ENCODE data around the gene JPH2. TPM values are rescaled to one million over a fixed set of nuclear protein-coding genes. Genes with fewer than 3 reads are reported as not detected.
"Not testable (repeated sequence)": the region's sequence is repeated elsewhere in the genome, so short reads cannot be mapped to it uniquely, and the experiment has no call there.

JPH2 gene
- total and polyA plus RNA-seq, 10 of the 15 experiments (the other 5 are each of a cell fraction or from before 2014, with no cell fraction given): 0.16 TPM; not detected in 9

DNA sequence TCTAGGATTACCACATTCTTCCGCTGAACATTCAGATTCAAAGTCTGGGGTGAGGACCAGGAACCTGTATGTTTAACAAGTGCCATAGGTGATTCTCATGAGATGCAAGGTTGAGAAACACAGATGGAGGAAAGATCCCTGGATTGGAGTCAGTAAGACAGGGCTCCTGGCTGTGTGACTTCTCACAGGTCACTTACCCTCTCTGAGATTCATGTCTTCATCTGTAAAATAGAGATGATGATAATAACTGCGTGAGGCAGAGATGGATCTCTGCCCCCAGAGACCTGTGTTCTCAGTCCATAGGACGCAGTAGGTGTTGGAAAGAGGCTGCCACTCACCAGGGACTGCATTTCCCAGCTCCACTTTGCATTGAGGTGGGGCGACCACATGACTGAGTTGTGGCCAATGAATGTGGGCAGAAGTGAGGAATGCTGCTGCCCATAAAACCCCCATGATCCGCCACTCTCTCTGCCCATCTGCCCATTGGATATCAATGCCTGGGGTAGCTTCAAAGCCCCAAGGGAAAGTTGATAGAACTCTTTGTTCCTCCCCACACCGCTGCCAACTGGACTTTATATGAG lies 46.5 kb upstream of the JPH2 start:
- Histone ChIP-seq H3K4me1 (ENCODE audit: control insufficient read depth, insufficient read depth, low read length) (no peaks in the 10 kb centered on the region), H3K9me3 (replicated peaks; ENCODE audit: control insufficient read depth, insufficient read depth, low read length) (no peaks in the 10 kb centered on the region), H3K27me3 (replicated peaks in 1 of 2; ENCODE audit: control insufficient read depth in 2 of 2, insufficient read depth in 2 of 2, low read length in 1 of 2) (no peaks in the 10 kb centered on the region; a peak in 1 of 4 replicates), H3K9ac (ENCODE audit: control insufficient read depth, insufficient read depth, low read length) (no peak overlapping the region), H3K79me2 (ENCODE audit: control insufficient read depth, insufficient read depth, low read length) (no peaks in the 10 kb centered on the region), H3K4me2 (ENCODE audit: control insufficient read depth, insufficient read depth) (no peak overlapping the region), H3K36me3 (ENCODE audit: control insufficient read depth in 2 of 2, insufficient read depth in 2 of 2, low read length in 1 of 2) (no peaks in the 10 kb centered on the region), H2AFZ (ENCODE audit: control insufficient read depth, low read depth, low read length) (no peak overlapping the region), H3K4me3 (no peak overlapping the region), H3K27ac (ENCODE audit: control insufficient read depth, insufficient read depth) (no peak overlapping the region), H4K20me1 (ENCODE audit: control insufficient read depth, insufficient read depth) (no peaks in the 10 kb centered on the region)
- RAD21 ChIA-PET (ENCODE audit: unreplicated experiment): no interaction called here
- no TSS peak for BruUV-seq (replicated peaks)
- in situ Hi-C loops (cut with MboI) (no loop called here), intact Hi-C loops (cut with micrococcal nuclease; ENCODE audit: unreplicated experiment) (no loop called here)
- 37% methylated on average over 6 of the region's 6 CpGs for WGBS (ENCODE audit: insufficient coverage, insufficient replicate concordance, low lambda C conversion rate, missing lambda C conversion rate)
- POLR2A ChIA-PET: no interaction called here
- TF ChIP-seq RFX5 (IDR thresholded peaks at IDR 0.05; ENCODE audit: low read depth, low read length) (no peak), DPF2 (IDR thresholded peaks at IDR 0.05) (no peak), FOS (IDR thresholded peaks at IDR 0.05; ENCODE audit: borderline replicate concordance, extremely low read depth, insufficient read length) (no peak)
- TF ChIP-seq, protein P1, sequence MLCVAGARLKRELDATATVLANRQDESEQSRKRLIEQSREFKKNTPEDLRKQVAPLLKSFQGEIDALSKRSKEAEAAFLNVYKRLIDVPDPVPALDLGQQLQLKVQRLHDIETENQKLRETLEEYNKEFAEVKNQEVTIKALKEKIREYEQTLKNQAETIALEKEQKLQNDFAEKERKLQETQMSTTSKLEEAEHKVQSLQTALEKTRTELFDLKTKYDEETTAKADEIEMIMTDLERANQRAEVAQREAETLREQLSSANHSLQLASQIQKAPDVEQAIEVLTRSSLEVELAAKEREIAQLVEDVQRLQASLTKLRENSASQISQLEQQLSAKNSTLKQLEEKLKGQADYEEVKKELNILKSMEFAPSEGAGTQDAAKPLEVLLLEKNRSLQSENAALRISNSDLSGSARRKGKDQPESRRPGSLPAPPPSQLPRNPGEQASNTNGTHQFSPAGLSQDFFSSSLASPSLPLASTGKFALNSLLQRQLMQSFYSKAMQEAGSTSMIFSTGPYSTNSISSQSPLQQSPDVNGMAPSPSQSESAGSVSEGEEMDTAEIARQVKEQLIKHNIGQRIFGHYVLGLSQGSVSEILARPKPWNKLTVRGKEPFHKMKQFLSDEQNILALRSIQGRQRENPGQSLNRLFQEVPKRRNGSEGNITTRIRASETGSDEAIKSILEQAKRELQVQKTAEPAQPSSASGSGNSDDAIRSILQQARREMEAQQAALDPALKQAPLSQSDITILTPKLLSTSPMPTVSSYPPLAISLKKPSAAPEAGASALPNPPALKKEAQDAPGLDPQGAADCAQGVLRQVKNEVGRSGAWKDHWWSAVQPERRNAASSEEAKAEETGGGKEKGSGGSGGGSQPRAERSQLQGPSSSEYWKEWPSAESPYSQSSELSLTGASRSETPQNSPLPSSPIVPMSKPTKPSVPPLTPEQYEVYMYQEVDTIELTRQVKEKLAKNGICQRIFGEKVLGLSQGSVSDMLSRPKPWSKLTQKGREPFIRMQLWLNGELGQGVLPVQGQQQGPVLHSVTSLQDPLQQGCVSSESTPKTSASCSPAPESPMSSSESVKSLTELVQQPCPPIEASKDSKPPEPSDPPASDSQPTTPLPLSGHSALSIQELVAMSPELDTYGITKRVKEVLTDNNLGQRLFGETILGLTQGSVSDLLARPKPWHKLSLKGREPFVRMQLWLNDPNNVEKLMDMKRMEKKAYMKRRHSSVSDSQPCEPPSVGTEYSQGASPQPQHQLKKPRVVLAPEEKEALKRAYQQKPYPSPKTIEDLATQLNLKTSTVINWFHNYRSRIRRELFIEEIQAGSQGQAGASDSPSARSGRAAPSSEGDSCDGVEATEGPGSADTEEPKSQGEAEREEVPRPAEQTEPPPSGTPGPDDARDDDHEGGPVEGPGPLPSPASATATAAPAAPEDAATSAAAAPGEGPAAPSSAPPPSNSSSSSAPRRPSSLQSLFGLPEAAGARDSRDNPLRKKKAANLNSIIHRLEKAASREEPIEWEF (IDR thresholded peaks at IDR 0.05; ENCODE audit: insufficient replicate concordance, low read depth, low read length): no peak
- DNase-seq (ENCODE audit: low read depth, low spot score): no peak
- SMC1A ChIA-PET (ENCODE audit: uncharacterized antibody, unreplicated experiment): interaction anchor here (0.9 kb wide), 1 partner anchor 16 kb away, joined by 5 read pairs; no protein-coding TSS in a partner anchor
- ATAC-seq: no peak
- CTCF ChIA-PET: interaction anchor here (0.7 to 3.6 kb wide), 3 partner anchors 13 to 18 kb away, joined by 3 to 12 read pairs (median 3); no protein-coding TSS in a partner anchor
- FAIRE-seq: no peak

DNA sequence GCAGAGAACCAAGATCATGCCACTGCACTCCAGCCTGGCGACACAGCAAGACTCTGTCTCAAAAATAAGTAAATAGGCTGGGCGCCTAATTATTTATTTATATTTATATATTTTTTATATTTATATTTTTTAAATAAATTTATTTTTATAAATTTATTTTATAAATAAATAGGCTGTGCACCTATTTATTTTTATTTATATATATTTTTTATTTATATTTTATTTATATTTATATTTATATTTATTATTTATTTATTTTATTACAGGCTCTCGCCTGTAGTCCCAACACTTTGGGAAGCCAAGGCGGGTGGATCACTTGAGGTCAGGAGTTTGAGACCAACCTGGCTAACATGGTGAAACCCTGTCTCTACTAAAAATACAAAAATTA lies 45.5 kb upstream of the JPH2 start:
- H3K27ac ChIP-seq (ENCODE audit: control insufficient read depth, insufficient read depth); POLR2A ChIA-PET; H3K79me2 ChIP-seq (ENCODE audit: control insufficient read depth, insufficient read depth, low read length); H3K27me3 ChIP-seq (replicated peaks in 1 of 2; ENCODE audit: control insufficient read depth in 2 of 2, insufficient read depth in 2 of 2, low read length in 1 of 2); H3K9me3 ChIP-seq (replicated peaks; ENCODE audit: control insufficient read depth, insufficient read depth, low read length); ATAC-seq; H3K36me3 ChIP-seq (ENCODE audit: control insufficient read depth in 2 of 2, insufficient read depth in 2 of 2, low read length in 1 of 2); RAD21 ChIA-PET (ENCODE audit: unreplicated experiment); in situ Hi-C loops (cut with MboI); H3K9ac ChIP-seq (ENCODE audit: control insufficient read depth, insufficient read depth, low read length); FAIRE-seq; H3K4me3 ChIP-seq; H2AFZ ChIP-seq (ENCODE audit: control insufficient read depth, low read depth, low read length); intact Hi-C loops (cut with micrococcal nuclease; ENCODE audit: unreplicated experiment); H3K4me2 ChIP-seq (ENCODE audit: control insufficient read depth, insufficient read depth); DNase-seq (ENCODE audit: low read depth, low spot score); BruUV-seq (replicated peaks); H3K4me1 ChIP-seq (ENCODE audit: control insufficient read depth, insufficient read depth, low read length); H4K20me1 ChIP-seq (ENCODE audit: control insufficient read depth, insufficient read depth): not testable (repeated sequence)
- 37% methylated on average over 4 of the region's 4 CpGs for WGBS (ENCODE audit: insufficient coverage, insufficient replicate concordance, low lambda C conversion rate, missing lambda C conversion rate)
- SMC1A ChIA-PET (ENCODE audit: uncharacterized antibody, unreplicated experiment): interaction anchor here (0.9 kb wide), 1 partner anchor 15 kb away, joined by 5 read pairs; no protein-coding TSS in a partner anchor
- CTCF ChIA-PET: interaction anchor here (0.7 to 3.6 kb wide), 3 partner anchors 12 to 17 kb away, joined by 3 to 12 read pairs (median 3); no protein-coding TSS in a partner anchor

All from GM12878 (cell line).